Measurements from ENCODE around the gene UBASH3A.

UBASH3A gene

DNA sequence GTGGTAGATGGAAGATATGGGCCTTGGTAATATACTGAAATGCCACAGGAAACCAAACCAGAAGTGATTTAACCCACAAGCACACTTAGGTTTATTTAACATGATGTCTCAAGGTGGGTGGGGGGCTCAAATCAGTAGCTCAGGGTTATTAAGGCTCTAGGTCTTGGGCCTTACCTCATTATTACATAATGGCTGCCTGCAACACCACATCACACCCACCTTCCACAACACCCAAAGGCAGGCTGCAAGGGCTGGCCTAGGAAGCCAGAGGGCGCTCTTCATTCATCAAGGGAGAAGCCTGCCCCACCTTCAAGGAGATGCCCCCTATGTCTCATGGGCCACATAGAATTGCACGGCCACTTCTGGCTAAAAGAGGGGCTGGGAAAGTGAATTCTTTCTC is 43.4 kb upstream of the UBASH3A start:
- no peak overlapping the region for H3K4me3 ChIP-seq (replicated peaks in 1 of 2; ENCODE audit: low read depth in 2 of 2, low read length in 2 of 2)
- no peak for DNase-seq (ENCODE audit: low read depth in 2 of 2)
- TF ChIP-seq, protein P1, sequence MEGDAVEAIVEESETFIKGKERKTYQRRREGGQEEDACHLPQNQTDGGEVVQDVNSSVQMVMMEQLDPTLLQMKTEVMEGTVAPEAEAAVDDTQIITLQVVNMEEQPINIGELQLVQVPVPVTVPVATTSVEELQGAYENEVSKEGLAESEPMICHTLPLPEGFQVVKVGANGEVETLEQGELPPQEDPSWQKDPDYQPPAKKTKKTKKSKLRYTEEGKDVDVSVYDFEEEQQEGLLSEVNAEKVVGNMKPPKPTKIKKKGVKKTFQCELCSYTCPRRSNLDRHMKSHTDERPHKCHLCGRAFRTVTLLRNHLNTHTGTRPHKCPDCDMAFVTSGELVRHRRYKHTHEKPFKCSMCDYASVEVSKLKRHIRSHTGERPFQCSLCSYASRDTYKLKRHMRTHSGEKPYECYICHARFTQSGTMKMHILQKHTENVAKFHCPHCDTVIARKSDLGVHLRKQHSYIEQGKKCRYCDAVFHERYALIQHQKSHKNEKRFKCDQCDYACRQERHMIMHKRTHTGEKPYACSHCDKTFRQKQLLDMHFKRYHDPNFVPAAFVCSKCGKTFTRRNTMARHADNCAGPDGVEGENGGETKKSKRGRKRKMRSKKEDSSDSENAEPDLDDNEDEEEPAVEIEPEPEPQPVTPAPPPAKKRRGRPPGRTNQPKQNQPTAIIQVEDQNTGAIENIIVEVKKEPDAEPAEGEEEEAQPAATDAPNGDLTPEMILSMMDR (IDR thresholded peaks at IDR 0.05; ENCODE audit: low read depth, low read length), result no peak

GRCh38 chr21:42361286-42361685 is 42.4 kb upstream of the UBASH3A start:
- TF ChIP-seq, protein P1 (IDR thresholded peaks at IDR 0.05; ENCODE audit: low read depth, low read length), result no peak
- H3K4me3 ChIP-seq (replicated peaks in 1 of 2; ENCODE audit: low read depth in 2 of 2, low read length in 2 of 2), result no peak overlapping the region
- no peak for DNase-seq (ENCODE audit: low read depth in 2 of 2)

GRCh38 chr21:42362198-42362597 is 41.5 kb upstream of the UBASH3A start:
- TF ChIP-seq, protein P1 (IDR thresholded peaks at IDR 0.05; ENCODE audit: low read depth, low read length), result no peak
- no peak for DNase-seq (ENCODE audit: low read depth in 2 of 2)
- no peak overlapping the region for H3K4me3 ChIP-seq (replicated peaks in 1 of 2; ENCODE audit: low read depth in 2 of 2, low read length in 2 of 2)

GRCh38 chr21:42362700-42363099 is 41.0 kb upstream of the UBASH3A start:
- no peak for DNase-seq (ENCODE audit: low read depth in 2 of 2)
- TF ChIP-seq, protein P1 (IDR thresholded peaks at IDR 0.05; ENCODE audit: low read depth, low read length), result no peak

DNA sequence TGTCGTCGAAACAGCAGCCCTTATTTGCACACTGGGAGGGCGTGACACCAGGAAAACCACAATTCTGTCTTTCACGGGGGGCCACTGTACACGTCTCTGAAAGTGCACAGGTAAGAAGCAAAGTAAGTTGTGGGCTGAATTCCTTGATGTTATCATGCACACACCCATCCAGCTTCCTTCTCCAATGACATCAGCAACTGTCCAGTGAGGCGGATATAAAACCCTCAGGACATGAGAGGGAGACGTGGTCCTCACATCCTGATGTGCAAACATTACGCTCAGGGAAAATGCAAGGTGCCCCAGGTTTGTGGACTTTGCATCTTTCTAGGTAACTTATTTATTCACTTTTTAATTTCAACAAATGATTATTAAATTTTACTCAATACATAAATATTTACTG is 40.4 kb upstream of the UBASH3A start:
- TF ChIP-seq, protein P1 (IDR thresholded peaks at IDR 0.05; ENCODE audit: low read depth, low read length), result no peak
- no peak for DNase-seq (ENCODE audit: low read depth in 2 of 2)
- no peak overlapping the region for H3K4me3 ChIP-seq (replicated peaks in 1 of 2; ENCODE audit: low read depth in 2 of 2, low read length in 2 of 2)

More at GRCh38 chr21:42362700-42363099, 41.0 kb upstream of the UBASH3A start:
- H3K4me3 ChIP-seq (replicated peaks in 1 of 2; ENCODE audit: low read depth in 2 of 2, low read length in 2 of 2), result no peak overlapping the region

GRCh38 chr21:42364304-42364865 is 39.3 kb upstream of the UBASH3A start:
- TF ChIP-seq, protein P1 (IDR thresholded peaks at IDR 0.05; ENCODE audit: low read depth, low read length), result no peak
- no peak for DNase-seq (ENCODE audit: low read depth in 2 of 2)
- no peak overlapping the region for H3K4me3 ChIP-seq (replicated peaks in 1 of 2; ENCODE audit: low read depth in 2 of 2, low read length in 2 of 2)

- TF ChIP-seq, protein P1 (IDR thresholded peaks at IDR 0.05; ENCODE audit: low read depth, low read length), result no peak
- H3K4me3 ChIP-seq (replicated peaks in 1 of 2; ENCODE audit: low read depth in 2 of 2, low read length in 2 of 2), result no peak overlapping the region
- no peak for DNase-seq (ENCODE audit: low read depth in 2 of 2)
These were observed 37.9 kb upstream of the UBASH3A start for GRCh38 chr21:42365770-42366169.

Data from cardiac fibroblast (primary cell).